Mucosa of stomach (tissue), 1 donor: ENCODE data around the gene AMOTL2.
A peak's percentile ranks its signal among the peaks of the same experiment; 100 is the strongest.

Experiments used
- H3K27me3 ChIP-seq: one replicate; pipeline ENCODE4 v1.7.0; 2013; ENCODE audit warnings: mild to moderate bottlenecking, low read length; ENCODE audit not compliant: control insufficient read depth, insufficient read depth
- H3K36me3 ChIP-seq: one replicate; pipeline ENCODE4 v1.7.0; 2013; ENCODE audit warnings: low read length; ENCODE audit not compliant: control insufficient read depth, insufficient read depth
- H3K4me1 ChIP-seq: one replicate; pipeline ENCODE4 v1.7.0; 2013; ENCODE audit warnings: mild to moderate bottlenecking, low read length; ENCODE audit not compliant: control insufficient read depth, insufficient read depth
- H3K4me3 ChIP-seq: one replicate; pipeline ENCODE4 v1.7.0; 2013; ENCODE audit warnings: low read length
- H3K9ac ChIP-seq: one replicate; pipeline ENCODE4 v1.7.0; 2013; ENCODE audit warnings: mild to moderate bottlenecking, low read length, moderate library complexity
- H3K9me3 ChIP-seq: one replicate; pipeline ENCODE4 v1.7.0; 2013; ENCODE audit warnings: mild to moderate bottlenecking, low read length, moderate library complexity; ENCODE audit not compliant: control insufficient read depth
- donor health status: Pancreatic carcinoma.

The AMOTL2 gene

DNA sequence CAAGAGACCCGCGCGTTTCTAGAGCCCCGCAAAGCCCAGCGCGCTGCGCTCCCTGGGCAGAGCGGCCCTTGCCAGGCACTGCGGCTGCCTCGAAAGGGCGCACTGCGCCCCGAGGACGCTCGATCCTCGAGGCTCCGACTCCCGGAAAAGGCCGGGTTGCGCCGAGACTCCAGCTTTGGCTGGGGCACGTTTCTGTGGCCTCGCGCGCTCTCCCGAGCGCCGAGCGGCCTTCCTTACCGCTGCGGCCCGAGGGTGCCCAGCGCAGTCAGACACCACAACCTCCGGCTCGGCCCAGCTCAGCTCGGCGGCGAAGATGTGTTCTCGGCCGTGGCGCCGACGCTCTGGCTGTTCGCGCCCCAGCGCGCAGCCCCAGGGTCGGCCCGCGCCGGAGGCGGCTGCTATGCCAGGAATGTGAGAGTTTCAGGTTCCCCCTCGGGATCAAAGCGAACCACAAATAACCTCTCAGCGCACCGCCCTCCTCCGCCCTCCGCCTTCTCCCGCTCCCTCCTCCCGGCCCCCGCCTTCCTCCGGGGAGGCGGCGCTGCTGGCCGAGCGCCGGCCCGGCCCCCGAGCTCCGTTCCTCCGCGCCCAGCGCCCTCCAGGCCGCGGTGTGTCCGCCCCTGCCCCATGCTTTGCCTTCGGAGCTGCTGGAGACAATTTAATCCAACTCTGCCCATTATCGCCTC is at the start of gene AMOTL2:
Gene AMOTL2 (minus strand): TSS at position 343 of the 686 bp plus-strand sequence. CDS start 3,014 bp downstream, outside the sequence.
- Histone ChIP-seq H3K9ac (peak within 1 kb of the TSS; percentile 93), H3K9me3 (no peaks in the 10 kb centered on the region), H3K27me3 (no peaks in the 10 kb centered on the region), H3K4me3 (peak within 1 kb of the TSS; percentile 68), H3K36me3 (peaks cover 15% of the 10 kb centered on the region), H3K4me1 (peaks cover 44% of the 10 kb centered on the region)

DNA sequence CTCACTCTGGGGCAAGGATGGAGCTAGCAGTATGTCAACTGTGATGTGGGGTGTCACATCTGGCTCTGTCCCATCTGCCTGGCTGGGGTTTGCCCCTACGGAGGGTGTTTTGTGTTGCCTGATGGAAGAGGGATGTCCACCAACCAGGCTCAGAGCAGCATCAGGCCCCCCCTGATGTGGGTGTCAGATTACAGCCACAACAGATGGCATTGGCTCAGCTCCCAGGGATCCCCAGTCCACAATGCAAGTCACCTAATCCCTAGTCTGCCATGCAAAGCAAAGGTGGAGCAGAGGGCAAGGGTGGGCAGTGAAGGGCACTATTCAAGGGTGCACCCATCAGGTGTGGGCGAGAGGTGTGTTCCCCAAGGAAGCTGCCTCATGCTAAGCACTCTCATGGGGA is 48.9 kb upstream of the AMOTL2 start:
- Histone ChIP-seq H3K4me3 (no peak overlapping the region), H3K9ac (no peak overlapping the region), H3K36me3 (no peaks in the 10 kb centered on the region), H3K9me3 (no peaks in the 10 kb centered on the region), H3K4me1 (peaks cover 6% of the 10 kb centered on the region), H3K27me3 (no peaks in the 10 kb centered on the region)

DNA sequence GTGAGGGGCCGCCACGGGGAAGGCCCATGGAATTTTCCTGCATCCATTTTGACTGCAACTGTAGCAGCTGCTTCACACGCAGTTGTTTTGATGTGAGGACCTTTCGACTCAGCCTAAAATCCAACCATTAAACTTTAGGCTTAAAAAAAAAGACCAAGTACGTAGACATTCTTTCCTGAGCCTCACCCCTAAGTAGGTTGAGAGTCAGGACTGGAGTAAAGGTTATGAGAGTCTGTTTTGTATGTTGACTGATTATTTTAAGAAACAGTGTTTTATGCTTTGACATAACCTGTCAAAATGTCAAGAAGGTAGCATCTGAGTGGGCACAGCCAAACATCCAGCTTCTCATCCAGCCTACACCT is 45.7 kb upstream of the AMOTL2 start:
- no peak overlapping the region for H3K4me3 ChIP-seq
- peaks cover 6% of the 10 kb centered on the region for H3K4me1 ChIP-seq
- H3K9me3 ChIP-seq, result no peaks in the 10 kb centered on the region
- H3K9ac ChIP-seq, result no peak overlapping the region
- no peaks in the 10 kb centered on the region for H3K27me3 ChIP-seq
- H3K36me3 ChIP-seq, result no peaks in the 10 kb centered on the region

DNA sequence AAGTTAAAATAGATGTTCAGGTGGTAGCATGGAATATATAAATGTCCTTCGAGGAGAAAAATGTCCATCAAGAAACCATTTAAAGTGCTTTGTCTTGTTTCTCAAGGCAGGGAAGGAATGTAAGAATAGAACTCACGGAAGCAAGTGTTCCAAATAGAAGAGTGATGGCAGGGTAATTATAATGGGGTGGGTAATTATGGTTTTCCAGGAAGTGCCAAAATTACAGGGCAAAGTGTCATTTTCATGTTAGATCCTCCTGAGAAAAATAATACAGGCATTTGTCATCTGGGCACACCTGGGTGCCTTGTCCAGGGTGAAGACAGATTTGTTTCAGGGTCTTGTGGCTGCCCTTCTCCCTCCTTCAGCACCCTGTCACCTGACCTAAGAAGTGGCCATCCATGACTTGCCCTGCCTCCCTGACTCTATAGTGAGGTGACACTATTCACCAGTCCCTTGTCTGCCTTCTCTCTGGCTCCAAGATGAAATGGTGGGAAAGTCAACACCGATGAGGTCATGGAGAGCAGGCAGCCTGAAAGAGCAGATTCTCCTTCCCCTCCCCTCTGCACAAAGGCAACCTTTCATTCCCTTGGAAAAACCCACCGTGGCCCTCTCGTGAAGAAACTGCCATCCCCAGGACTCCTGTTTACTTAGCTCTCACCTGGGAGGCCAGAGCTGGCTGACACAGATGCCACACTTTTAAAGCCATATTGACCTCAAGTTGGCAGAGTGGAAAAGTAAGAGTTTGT is 45.1 kb upstream of the AMOTL2 start:
- Histone ChIP-seq H3K9ac (no peak overlapping the region), H3K27me3 (no peaks in the 10 kb centered on the region), H3K9me3 (no peaks in the 10 kb centered on the region), H3K4me3 (no peak overlapping the region), H3K36me3 (no peaks in the 10 kb centered on the region), H3K4me1 (peaks cover 6% of the 10 kb centered on the region)

DNA sequence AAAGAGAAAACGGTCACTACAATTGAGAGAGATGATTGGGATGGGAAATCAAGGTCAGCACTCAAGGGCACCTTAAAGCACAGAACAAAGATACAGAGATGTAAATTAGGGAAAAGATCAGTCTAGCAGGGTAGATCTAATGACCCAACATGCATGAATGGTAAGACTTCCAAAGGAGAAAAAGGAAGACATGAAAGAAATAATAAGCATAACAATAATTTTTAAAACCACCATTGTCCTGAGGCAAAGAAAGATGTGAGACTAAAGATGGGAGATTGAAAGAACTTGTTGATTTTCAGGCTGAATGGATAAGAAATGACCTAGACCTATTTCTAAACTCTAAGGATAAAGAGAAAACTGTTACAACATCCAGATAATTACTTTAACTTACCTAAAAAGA is 34.8 kb upstream of the AMOTL2 start:
- Histone ChIP-seq H3K9ac (no peak overlapping the region), H3K4me1 (peaks cover 23% of the 10 kb centered on the region), H3K4me3 (no peak overlapping the region), H3K9me3 (no peaks in the 10 kb centered on the region), H3K27me3 (peaks cover 15% of the 10 kb centered on the region), H3K36me3 (no peaks in the 10 kb centered on the region)

DNA sequence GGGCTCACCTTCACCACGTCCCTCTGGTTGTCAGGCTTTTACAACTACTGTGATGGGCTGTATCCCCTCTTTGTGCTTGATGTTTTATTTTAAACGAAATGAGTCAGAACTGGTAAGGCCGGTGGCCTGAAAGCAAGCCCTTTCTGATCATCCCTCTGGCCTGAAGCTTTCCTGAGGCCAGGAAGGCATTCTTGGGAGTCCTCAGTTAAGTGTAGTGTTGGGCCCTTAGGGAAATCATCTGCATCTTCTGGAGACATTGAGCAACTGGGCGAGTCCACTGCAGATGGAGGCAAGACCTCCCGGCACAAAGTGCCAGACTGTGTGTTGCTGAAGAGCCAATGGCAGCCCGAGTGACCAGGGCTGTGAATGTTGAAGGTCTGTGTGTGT is 33.0 kb upstream of the AMOTL2 start:
- peak overlapping the region; percentile 40 for H3K4me3 ChIP-seq
- peaks cover 23% of the 10 kb centered on the region for H3K4me1 ChIP-seq
- H3K9ac ChIP-seq, result no peak overlapping the region
- H3K27me3 ChIP-seq, result peaks cover 15% of the 10 kb centered on the region
- H3K36me3 ChIP-seq, result no peaks in the 10 kb centered on the region
- H3K9me3 ChIP-seq, result no peaks in the 10 kb centered on the region

DNA sequence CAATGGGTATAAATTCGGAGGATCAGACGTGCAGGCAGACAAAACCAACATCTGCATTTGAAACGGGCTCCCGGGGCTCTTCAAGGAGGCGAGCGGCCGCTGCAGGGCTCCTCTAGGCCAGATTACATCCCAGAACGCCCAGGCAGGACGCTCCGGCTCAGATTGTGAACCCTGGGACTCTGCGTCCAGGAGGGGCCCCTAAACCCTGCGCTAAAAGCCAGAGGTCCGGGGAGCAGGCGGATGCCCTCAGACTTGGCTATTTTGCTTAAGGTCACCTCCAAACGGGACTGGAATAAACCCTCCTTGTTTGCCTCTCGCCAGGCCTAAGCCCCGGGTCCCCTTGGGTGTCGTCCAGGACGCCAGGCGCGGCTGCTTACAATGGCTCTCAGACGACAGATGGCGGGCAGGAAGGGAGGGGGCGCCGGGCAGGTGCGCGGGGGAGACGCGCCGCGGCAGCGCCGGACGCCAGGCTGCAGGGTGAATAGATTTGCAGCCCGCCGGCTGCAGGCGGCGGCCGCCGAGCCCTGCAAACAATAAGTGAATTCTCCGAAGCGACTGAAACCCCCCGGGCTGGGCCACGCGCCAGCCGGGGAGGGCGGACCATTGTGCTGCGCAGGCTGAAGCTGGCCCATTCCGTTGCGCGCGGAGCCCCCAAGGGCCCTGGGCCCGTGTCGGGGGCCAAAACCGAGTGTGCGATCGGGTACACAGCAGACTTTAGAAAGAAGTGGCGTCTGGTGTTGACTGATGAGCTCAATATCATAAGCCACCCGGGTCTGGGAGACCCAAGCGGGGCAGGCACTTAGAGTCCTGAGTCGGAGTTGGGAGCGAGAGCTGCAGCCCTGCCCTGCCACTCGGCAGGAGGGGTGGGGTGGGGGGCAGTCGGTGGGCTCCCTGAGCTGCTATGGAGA is 32.3 kb upstream of the AMOTL2 start:
- Histone ChIP-seq H3K36me3 (no peaks in the 10 kb centered on the region), H3K4me3 (peak overlapping the region; percentile 40), H3K4me1 (peaks cover 23% of the 10 kb centered on the region), H3K27me3 (peaks cover 15% of the 10 kb centered on the region), H3K9ac (peak overlapping the region; percentile 23), H3K9me3 (no peaks in the 10 kb centered on the region)

DNA sequence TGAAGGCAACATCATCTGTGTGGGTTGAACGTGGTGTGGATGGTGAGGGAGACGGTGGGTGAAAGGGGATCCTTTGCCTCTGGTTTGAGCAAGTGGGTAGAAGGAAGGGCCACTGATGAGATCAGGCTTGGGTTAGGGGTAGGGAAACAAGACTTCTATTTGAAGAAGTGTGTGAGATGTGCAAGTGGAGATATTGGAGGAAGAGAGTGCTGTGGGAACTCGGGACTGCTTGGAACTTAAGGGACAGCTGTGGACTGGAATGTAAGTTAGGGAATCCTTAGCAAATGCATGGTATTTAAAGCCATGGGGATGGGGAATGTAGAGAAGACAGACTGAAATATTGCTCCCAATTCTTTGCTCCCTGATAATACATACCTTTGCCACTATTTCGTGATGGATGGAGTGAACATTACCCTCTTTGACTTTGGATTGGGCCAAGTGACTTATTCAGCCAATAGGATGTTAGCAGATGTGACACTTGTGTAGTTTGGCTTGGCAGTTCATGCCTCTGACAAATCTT is 30.2 kb upstream of the AMOTL2 start:
- Histone ChIP-seq H3K4me1 (peaks cover 23% of the 10 kb centered on the region), H3K4me3 (no peak overlapping the region), H3K9ac (no peak overlapping the region), H3K9me3 (no peaks in the 10 kb centered on the region), H3K27me3 (peaks cover 15% of the 10 kb centered on the region), H3K36me3 (no peaks in the 10 kb centered on the region)

DNA sequence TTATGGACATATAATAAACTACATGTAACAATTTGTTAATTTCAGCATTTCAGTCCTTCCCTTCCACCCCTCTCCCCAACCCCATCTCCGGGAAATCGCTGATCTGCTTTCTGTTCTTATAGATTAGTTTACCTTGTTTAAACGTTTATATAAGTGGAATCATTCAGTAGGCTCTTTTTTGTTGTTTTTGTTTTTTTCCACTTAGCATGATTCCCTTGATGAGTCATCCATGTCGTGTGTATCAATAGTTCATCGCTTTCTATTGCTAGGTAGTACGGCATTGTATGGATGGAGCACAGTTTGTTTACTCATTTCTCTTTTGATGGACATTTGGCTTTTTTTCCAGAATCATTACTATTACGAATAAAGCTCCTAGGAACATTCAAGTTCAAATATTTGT is 23.5 kb upstream of the AMOTL2 start:
- Histone ChIP-seq H3K27me3 (no peaks in the 10 kb centered on the region), H3K4me1 (no peaks in the 10 kb centered on the region), H3K4me3 (no peak overlapping the region), H3K36me3 (no peaks in the 10 kb centered on the region), H3K9ac (no peak overlapping the region), H3K9me3 (no peaks in the 10 kb centered on the region)

DNA sequence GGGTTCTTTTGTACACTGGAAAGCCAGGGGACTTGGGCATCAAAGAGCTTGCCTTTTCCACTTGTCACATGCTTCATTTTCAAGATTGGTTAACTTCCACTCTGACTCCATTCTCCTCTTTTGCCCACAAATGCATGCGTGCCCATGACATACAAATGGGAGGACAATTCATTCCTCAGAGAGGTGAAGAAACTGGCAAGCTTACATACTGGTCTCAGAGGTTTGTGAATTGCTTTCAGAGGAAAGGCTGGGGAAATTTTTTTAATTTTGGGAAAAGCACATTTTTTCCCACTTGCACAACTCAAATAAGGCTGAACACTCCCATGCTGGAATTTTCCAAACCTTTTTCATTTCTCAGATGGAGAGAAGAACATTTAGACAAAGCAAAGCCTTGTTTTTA is 20.9 kb upstream of the AMOTL2 start:
- no peaks in the 10 kb centered on the region for H3K27me3 ChIP-seq
- no peaks in the 10 kb centered on the region for H3K9me3 ChIP-seq
- H3K4me1 ChIP-seq, result no peaks in the 10 kb centered on the region
- no peak overlapping the region for H3K4me3 ChIP-seq
- H3K36me3 ChIP-seq, result no peaks in the 10 kb centered on the region
- no peak overlapping the region for H3K9ac ChIP-seq

DNA sequence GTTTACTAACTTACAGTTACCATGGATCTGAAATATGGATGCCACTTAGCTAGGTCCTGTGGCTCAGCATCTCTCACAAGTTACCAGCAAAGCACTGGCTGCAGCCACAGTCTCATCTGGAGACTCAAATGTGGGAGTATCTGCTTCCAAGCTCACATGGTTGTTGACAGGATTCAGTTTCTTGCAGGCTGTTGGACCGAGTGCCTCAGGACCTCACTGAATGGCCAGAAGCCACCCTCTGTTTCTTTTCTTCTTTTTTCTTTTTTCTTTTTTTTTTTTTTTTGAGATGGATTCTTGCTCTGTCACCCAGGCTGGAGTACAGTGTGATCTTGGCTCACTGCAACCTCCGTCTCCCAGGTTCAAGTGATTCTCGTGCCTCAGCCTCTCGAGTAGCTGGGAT is 20.1 kb upstream of the AMOTL2 start:
- Histone ChIP-seq H3K9me3 (no peaks in the 10 kb centered on the region), H3K4me1 (no peaks in the 10 kb centered on the region), H3K9ac (no peak overlapping the region), H3K27me3 (no peaks in the 10 kb centered on the region), H3K4me3 (no peak overlapping the region), H3K36me3 (no peaks in the 10 kb centered on the region)

DNA sequence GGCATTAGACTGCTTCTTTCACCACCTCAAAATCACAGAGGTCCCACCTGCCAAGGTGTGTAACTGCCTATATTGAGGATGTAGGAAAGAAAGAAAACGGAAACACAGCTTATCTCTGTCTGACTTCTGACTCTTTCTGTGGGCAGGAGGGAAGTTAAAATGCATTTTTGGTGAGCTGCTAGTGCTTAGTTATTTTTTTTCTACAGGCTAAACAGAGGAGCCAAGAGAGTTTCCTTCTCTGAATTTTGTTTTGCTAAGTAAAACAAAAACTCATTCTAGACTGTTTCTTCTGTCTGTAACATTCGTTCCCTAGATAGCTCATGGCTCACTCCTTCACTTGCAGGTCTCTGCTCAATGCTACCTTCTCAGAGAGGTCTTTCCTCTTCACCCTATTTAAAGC is 18.8 kb upstream of the AMOTL2 start:
- no peaks in the 10 kb centered on the region for H3K9me3 ChIP-seq
- no peak overlapping the region for H3K4me3 ChIP-seq
- H3K36me3 ChIP-seq, result no peaks in the 10 kb centered on the region
- no peaks in the 10 kb centered on the region for H3K27me3 ChIP-seq
- H3K9ac ChIP-seq, result no peak overlapping the region
- no peaks in the 10 kb centered on the region for H3K4me1 ChIP-seq
